Esophagus (tissue), 2 donors: Measurements from ENCODE around the gene POPDC3. TPM values are rescaled to one million over a fixed set of nuclear protein-coding genes. Genes with fewer than 3 reads are reported as not detected.
A peak's percentile ranks its signal among the peaks of the same experiment; 100 is the strongest.
"Not testable (repeated sequence)": the region's sequence is repeated elsewhere in the genome, so short reads cannot be mapped to it uniquely, and the experiment has no call there.

Experiments
- H3K27ac ChIP-seq, 2 donors: one replicate each; pipeline ENCODE4 v1.5.1; 2013; ENCODE audit warnings: low read depth in 2 of 2, mild to moderate bottlenecking in 2 of 2, inconsistent platforms in 1 of 2, low read length in 1 of 2, moderate library complexity in 1 of 2
- H3K27me3 ChIP-seq, 2 donors: one replicate each; pipeline ENCODE4 v1.6.1; 2013; ENCODE audit warnings: low read length in 2 of 2, control low read depth in 1 of 2, mild to moderate bottlenecking in 1 of 2; ENCODE audit not compliant: insufficient read depth in 2 of 2, control insufficient read depth in 1 of 2
- H3K36me3 ChIP-seq, 2 donors: one replicate each; pipeline ENCODE4 v1.6.1; 2013; ENCODE audit warnings: low read length in 1 of 2; ENCODE audit not compliant: control insufficient read depth in 2 of 2, insufficient read depth in 2 of 2
- H3K4me1 ChIP-seq, 2 donors: one replicate each; pipeline ENCODE4 v1.6.1; 2013; ENCODE audit warnings: low read length in 1 of 2; ENCODE audit not compliant: control insufficient read depth in 2 of 2, insufficient read depth in 2 of 2
- H3K4me3 ChIP-seq, 2 donors: one replicate each; pipeline ENCODE4 v1.5.1; 2013; ENCODE audit warnings: low read length in 2 of 2, mild to moderate bottlenecking in 2 of 2, low read depth in 1 of 2, moderate library complexity in 1 of 2
- H3K9me3 ChIP-seq, 2 donors: one replicate each; pipeline ENCODE4 v1.6.1; 2013; ENCODE audit warnings: mild to moderate bottlenecking in 2 of 2, low read depth in 1 of 2, low read length in 1 of 2, moderate library complexity in 1 of 2; ENCODE audit not compliant: control insufficient read depth in 2 of 2, insufficient read depth in 1 of 2
- WGBS, 2 donors: extraction: QIAGEN DNeasy Blood & Tissue Kit; methylation state at CpG; one replicate each; pipeline ENCODE4 v1.1.7; 2013; 5-methylcytosine and 5-hydroxymethylcytosine counted together
- polyA plus RNA-seq, 2 donors: library from polyadenylated mRNA; stranded (reverse); fragments of 200-250 nt; gene quantifications; one replicate each; pipeline ENCODE4 v1.2.3, GENCODE V29; 2013
- donor health status: healthy with polysubstance abuse.
- donor health status: Bipolar disorder and iron deficiency.

The POPDC3 gene, protein sequence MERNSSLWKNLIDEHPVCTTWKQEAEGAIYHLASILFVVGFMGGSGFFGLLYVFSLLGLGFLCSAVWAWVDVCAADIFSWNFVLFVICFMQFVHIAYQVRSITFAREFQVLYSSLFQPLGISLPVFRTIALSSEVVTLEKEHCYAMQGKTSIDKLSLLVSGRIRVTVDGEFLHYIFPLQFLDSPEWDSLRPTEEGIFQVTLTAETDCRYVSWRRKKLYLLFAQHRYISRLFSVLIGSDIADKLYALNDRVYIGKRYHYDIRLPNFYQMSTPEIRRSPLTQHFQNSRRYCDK
- polyA plus RNA-seq = under 1 TPM in 1 of 2 donors, not detected in 1; 0.24 TPM

DNA sequence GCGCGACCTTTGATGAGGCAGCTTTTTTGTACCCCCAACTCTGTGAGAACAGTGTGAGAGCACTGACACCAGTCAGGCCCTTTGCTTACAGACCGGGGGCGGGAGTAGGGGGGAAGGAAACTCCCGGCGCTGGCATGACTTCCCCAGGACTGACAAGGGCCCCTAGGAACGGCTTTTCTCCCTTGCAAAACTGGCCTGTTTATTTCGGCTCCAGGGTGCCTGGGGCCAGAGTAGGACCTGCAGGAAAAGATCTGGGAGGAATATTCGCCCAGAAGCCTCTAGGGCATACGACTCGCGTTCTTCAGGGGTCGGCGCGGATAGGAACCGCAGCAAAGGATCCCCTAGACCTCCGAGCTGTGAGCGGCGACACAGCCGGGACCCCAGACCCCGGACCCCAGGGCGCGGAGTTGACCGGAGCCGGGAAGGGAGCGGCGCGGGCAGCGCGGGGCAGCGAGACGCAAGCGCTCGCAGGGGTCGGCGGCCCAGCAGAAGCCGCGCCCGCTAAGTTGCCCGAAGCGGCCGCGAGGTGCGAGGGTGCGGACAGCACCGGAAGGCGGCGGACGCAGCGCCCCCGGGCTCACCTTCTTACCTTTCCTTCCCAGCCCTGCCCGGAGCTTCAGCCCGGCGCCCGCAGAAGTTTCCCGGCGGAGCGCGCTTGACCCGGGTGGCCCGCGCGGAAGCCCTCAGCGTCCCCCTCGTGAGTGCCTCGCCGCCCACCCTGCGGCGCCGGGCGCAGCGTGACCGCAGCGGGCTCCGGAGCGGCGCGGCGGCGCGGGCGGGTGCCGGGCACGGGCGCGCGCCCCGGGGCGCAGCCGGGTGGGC, at the start of gene POPDC3:
Gene POPDC3 (minus strand): TSS at position 771 of the 822 bp plus-strand sequence. CDS start 18,105 bp downstream, outside the sequence.
- H3K9me3 ChIP-seq = peaks cover 0 to 4% of the 10 kb centered on the region in 2 donors
- no peaks in the 10 kb centered on the region for H3K36me3 ChIP-seq
- H3K27me3 ChIP-seq = peaks cover 0 to 8% of the 10 kb centered on the region in 2 donors
- H3K27ac ChIP-seq = no peak within 1 kb of the TSS
- no peaks in the 10 kb centered on the region for H3K4me1 ChIP-seq
- 4% methylated on average over 59 to 90 of the region's 90 CpGs for WGBS, 2 donors
- peak within 1 kb of the TSS; percentile 24 to 55 for H3K4me3 ChIP-seq

DNA sequence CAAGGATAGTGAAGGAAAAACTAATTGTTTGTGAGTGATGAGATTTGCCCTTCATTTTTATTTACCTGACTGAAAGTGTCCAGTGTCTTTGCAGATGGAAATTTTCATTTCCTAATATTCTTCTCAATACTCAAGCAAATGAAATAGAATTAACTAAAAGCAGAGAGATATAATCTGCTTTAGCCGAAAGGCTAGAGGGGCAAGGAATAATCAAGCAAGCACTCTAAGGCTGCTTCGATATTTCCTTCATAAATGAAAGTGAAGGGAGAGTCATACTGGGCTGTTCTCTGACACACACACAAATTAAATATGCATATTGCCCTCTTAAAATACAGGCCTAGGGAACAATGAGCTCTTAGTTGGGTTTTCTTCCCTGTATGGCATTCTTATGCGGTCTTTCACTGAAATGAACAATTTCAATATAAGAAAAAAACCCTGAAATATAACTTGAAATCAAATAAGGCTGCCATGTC, 47.5 kb upstream of the POPDC3 start:
- no peaks in the 10 kb centered on the region for H3K9me3 ChIP-seq
- no peaks in the 10 kb centered on the region for H3K36me3 ChIP-seq
- no peaks in the 10 kb centered on the region for H3K4me1 ChIP-seq
- no peak overlapping the region for H3K27ac ChIP-seq
- no peaks in the 10 kb centered on the region for H3K27me3 ChIP-seq
- 83 to 89% methylated on average over 3 of the region's 3 CpGs for WGBS, 2 donors
- no peak overlapping the region for H3K4me3 ChIP-seq

DNA sequence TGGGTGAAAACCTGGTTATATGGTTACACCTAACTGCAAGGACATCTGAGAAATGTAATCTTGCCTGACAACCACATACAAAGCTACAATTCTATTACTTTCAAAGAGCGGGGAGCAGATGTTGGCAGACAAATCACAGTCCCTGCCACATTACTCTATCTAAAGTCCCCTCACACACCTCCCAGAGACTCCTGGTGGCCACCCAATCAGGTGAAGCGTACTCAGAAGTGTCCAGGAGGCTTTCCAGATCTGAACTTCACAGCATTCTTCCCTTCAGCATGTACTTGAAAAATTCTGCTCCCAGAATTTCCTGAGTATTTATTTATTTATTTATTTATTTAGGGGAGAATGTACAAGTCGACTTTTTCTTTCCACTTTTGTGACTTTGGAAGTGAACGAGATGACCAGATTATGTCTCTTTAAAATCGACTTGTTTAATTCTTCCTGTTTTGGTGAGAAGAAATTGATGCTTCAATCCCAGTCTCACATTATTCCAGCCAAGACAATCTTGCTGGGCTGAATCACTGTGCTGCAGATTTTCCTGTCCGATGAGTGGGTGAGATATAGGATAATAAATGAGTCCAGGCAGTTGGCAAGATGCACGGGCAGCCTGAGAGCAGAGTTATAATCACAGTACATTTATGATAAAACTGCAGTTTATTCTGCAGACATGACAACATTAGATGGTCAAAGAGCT, 46.9 kb upstream of the POPDC3 start:
- Histone ChIP-seq H3K9me3 (no peaks in the 10 kb centered on the region), H3K27me3 (no peaks in the 10 kb centered on the region), H3K27ac (no peak overlapping the region), H3K36me3 (no peaks in the 10 kb centered on the region), H3K4me1 (no peaks in the 10 kb centered on the region), H3K4me3 (no peak overlapping the region)
- WGBS, 2 donors = 43 to 53% methylated on average over 7 of the region's 7 CpGs

DNA sequence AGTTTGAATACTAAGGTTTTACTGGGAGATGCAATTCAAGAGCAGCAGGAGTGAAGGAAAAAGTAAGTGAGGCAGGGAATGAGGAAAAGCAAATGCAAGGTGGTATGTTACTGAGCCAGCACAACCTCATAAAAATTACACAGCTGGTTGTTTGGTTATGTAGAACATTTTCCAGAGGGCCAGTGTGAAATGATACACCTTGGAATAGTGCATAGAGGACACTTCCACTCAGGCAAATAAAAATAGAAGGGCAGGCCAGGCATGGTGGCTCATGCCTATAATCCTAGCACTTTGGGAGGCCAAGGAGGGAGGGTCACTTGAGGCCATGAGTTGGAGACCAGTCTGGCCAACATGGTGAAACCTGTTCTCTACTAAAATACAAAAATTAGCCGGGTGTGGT, 43.4 kb upstream of the POPDC3 start:
- H3K9me3 ChIP-seq = no peaks in the 10 kb centered on the region
- H3K4me3 ChIP-seq = no peak overlapping the region
- WGBS, 2 donors = 86 to 95% methylated on average over 1 of the region's 1 CpG
- no peak overlapping the region for H3K27ac ChIP-seq
- no peaks in the 10 kb centered on the region for H3K4me1 ChIP-seq
- H3K36me3 ChIP-seq = no peaks in the 10 kb centered on the region
- no peaks in the 10 kb centered on the region for H3K27me3 ChIP-seq

DNA sequence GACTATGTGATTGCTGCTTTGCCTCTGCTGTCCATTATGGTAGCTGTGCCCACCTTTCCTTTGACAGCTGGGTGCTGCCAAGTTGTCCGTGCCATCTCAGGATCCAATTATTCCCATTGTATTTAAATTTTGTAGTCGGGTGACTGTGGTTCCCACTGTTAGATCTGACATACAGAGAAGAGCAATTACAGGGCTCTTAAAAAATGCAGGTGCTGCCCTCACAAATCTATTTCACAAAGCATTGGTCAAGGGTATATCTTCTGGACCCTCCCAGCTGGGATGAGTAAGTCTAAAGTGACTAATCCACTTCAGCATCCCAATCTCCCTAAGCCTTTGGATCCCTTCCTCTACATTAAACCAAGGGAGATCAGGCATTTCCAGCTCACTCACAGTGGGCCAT, 41.4 kb upstream of the POPDC3 start:
- not testable (repeated sequence) for H3K36me3 ChIP-seq, H3K4me3 ChIP-seq, H3K27me3 ChIP-seq, H3K4me1 ChIP-seq, H3K27ac ChIP-seq, H3K9me3 ChIP-seq
- WGBS, 2 donors = 86 to 88% methylated on average over 2 of the region's 2 CpGs

DNA sequence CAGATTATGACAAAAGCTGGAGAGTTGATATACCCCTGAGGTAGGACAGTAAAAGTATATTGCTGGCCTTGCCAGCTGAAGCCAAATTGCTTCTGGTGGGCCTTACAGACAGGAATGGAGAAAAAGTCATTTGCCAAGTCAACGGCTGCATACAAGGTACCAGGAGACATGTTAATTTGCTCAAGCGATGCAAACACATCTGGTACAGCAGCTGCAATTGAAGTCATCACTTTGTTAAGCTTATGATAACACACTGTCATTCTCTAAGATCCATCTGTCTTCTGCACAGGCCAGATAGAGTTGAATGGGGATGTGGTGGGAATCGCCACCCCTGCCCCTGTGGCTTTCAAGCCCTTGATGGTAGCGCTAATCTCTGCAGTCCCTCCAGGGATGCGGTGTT, 40.4 kb upstream of the POPDC3 start:
- Histone ChIP-seq H3K36me3 (no peaks in the 10 kb centered on the region), H3K9me3 (no peaks in the 10 kb centered on the region), H3K27me3 (no peaks in the 10 kb centered on the region), H3K4me3 (no peak overlapping the region), H3K4me1 (no peaks in the 10 kb centered on the region), H3K27ac (no peak overlapping the region)
- WGBS, 2 donors = 81 to 84% methylated on average over 5 of the region's 5 CpGs

DNA sequence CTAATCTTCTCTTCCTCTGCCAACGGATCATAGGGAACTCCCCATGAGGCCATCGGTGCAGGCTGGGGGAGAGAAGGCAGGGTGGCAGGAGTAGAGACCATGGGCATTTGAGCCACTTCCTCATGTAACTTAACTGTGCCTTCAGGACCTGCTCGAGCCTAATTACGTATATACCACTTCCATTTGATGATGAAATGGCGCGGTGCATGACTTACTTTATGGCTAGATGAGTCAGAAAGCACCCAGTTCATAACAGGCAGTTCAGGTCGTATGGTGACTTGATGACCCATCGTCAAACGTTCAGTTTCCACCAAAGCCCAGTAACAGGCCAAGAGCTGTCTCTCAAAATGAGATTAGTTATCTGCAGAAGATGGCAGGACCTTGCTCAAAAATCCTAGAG, 39.4 kb upstream of the POPDC3 start:
- H3K9me3 ChIP-seq, H3K27ac ChIP-seq, H3K27me3 ChIP-seq, H3K4me3 ChIP-seq, H3K36me3 ChIP-seq, H3K4me1 ChIP-seq: not testable (repeated sequence)
- WGBS, 2 donors = 88 to 89% methylated on average over 9 of the region's 9 CpGs

DNA sequence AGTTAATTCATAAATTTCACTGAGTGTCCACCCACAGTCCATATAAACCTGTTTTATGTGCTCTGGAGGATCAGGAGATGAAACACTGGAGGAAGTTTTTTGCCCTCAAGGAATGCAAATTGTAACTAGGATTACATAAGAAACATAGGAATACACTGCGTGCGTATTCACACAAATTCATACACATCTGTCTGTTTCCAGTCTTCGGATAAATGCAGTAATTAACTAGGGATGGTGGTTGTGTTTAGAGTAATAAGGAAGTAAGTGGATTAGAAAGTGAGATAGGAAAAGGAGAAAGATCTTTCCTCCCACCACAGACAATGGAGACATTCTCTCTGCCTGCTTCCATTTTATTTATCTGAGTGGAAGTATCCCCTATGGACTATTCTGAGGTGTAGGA, 35.7 kb upstream of the POPDC3 start:
- WGBS, 2 donors = 84 to 88% methylated on average over 3 of the region's 3 CpGs
- Histone ChIP-seq H3K4me3 (no peak overlapping the region), H3K9me3 (no peaks in the 10 kb centered on the region), H3K36me3 (no peaks in the 10 kb centered on the region), H3K27me3 (no peaks in the 10 kb centered on the region), H3K4me1 (no peaks in the 10 kb centered on the region), H3K27ac (no peak overlapping the region)

DNA sequence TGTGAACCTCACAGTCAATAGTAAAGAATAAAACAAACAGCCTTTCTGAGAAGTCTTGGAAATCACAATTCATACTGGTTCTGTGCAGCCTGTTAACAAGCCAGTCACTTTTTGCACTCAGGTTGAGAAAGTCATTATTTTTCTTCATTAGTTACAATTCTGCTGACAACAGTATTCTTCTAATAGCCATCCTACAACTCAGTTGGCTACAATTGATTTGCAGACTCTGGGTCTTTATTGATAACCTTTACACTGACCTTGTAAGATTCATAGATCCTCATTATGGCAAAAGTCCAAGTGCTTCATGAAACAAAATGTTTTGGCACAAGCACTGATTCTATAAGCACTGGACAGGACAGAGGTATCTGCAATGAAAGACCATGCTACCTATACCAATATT, 34.9 kb upstream of the POPDC3 start:
- H3K9me3 ChIP-seq = no peaks in the 10 kb centered on the region
- H3K4me1 ChIP-seq = no peaks in the 10 kb centered on the region
- H3K27ac ChIP-seq = no peak overlapping the region
- H3K36me3 ChIP-seq = no peaks in the 10 kb centered on the region
- no peak overlapping the region for H3K4me3 ChIP-seq
- H3K27me3 ChIP-seq = no peaks in the 10 kb centered on the region
